Testis (tissue), 3 donors: ENCODE measurements around the gene KRT17. TPM values are rescaled to one million over a fixed set of nuclear protein-coding genes. Genes with fewer than 3 reads are reported as not detected.
"Not testable (repeated sequence)": the region's sequence is repeated elsewhere in the genome, so short reads cannot be mapped to it uniquely, and the experiment has no call there.

Experiments
- DNase-seq: peaks from one replicate; pipeline ENCODE4 v3.0.0-alpha.2; 2019
- H3K27ac ChIP-seq, 2 donors: fragments of 200-600 bp; sonication (generic); one replicate each; pipeline ENCODE4 v1.5.1; 2019
- H3K27me3 ChIP-seq: fragments of 200-600 bp; sonication (generic); one replicate; pipeline ENCODE4 v1.5.1; 2019
- H3K36me3 ChIP-seq: fragments of 200-600 bp; sonication (generic); one replicate; pipeline ENCODE4 v1.5.1; 2017; ENCODE audit warnings: low read depth; ENCODE audit errors: missing control alignments
- H3K4me1 ChIP-seq: fragments of 200-600 bp; sonication (generic); one replicate; pipeline ENCODE4 v1.5.1; 2019
- H3K4me3 ChIP-seq, 2 donors: fragments of 200-600 bp; sonication (generic); one replicate each; pipeline ENCODE4 v1.5.1; 2017 to 2019
- H3K9me3 ChIP-seq: fragments of 200-600 bp; sonication (generic); one replicate; pipeline ENCODE4 v1.5.1; 2017
- CTCF ChIP-seq, 3 experiments: fragments of 450-650 bp in 2 of 3; fragments of 200-600 bp in 1 of 3; sonication (generic) in 1 of 3; IDR thresholded peaks; one replicate each; pipeline ENCODE4 v1.5.1; 2016 to 2019; ENCODE audit warnings: antibody characterized with exemption in 3 of 3, mild to moderate bottlenecking in 2 of 3, moderate library complexity in 1 of 3
- POLR2A ChIP-seq: fragments of 450-650 bp; IDR thresholded peaks from one replicate; pipeline ENCODE4 v1.6.1; 2017; ENCODE audit warnings: antibody characterized with exemption, mild to moderate bottlenecking, moderate library complexity
- WGBS, 2 donors: methylation state at CpG; one replicate each; pipeline ENCODE4 v1.1.5; 2018; 5-methylcytosine and 5-hydroxymethylcytosine counted together
- intact Hi-C: fragments of 100-400 bp; cut with DNase I; formaldehyde crosslinking; loops from one replicate; pipeline ENCODE4 v1.15.1; 2023; ENCODE audit warnings: low total_unique reads
- polyA plus RNA-seq: library from polyadenylated mRNA; stranded (reverse); fragments of 350-450 nt; fragmentation: Illumina TruSeq; extraction: RNeasy Lipid Tissue Mini Kit (QIAGEN cat#74804); gene quantifications from one replicate; pipeline ENCODE4 v1.2.3, GENCODE V29; 2014; ENCODE audit warnings: low read depth, low replicate concordance; ENCODE audit not compliant: insufficient read depth
- total RNA-seq, 2 donors: library from RNA; depleted of rRNA; stranded (reverse); fragments of >200 nt; gene quantifications; one replicate each; pipeline ENCODE4 v1.2.3, GENCODE V29; 2016

The KRT17 gene
- total and polyA plus RNA-seq, 3 donors from 2014 or later, result 12.2 to 26.0 (median 13.3) TPM

- Histone ChIP-seq H3K4me3 (no peak overlapping the region), H3K36me3 (no peaks in the 10 kb centered on the region), H3K27ac (no peak overlapping the region), H3K27me3 (no peaks in the 10 kb centered on the region), H3K4me1 (no peaks in the 10 kb centered on the region), H3K9me3 (no peaks in the 10 kb centered on the region)
- DNase-seq, result no peak
- no peak for TF ChIP-seq CTCF (IDR thresholded peaks at IDR 0.05)
- no peak for TF ChIP-seq POLR2A
- intact Hi-C loops, result no loop called here
- 92% methylated on average over 5 of the region's 5 CpGs; no CpG with 5 or more reads in 1 of the 2 donors for WGBS, 2 donors
These were observed 10.3 kb downstream of the KRT17 start for GRCh38 chr17:41614098-41614497.

GRCh38 chr17:41613277-41614082 lies 10.9 kb downstream of the KRT17 start:
- no peak for TF ChIP-seq POLR2A
- no peak for TF ChIP-seq CTCF (IDR thresholded peaks at IDR 0.05)
- H3K36me3 ChIP-seq, result no peaks in the 10 kb centered on the region

DNA sequence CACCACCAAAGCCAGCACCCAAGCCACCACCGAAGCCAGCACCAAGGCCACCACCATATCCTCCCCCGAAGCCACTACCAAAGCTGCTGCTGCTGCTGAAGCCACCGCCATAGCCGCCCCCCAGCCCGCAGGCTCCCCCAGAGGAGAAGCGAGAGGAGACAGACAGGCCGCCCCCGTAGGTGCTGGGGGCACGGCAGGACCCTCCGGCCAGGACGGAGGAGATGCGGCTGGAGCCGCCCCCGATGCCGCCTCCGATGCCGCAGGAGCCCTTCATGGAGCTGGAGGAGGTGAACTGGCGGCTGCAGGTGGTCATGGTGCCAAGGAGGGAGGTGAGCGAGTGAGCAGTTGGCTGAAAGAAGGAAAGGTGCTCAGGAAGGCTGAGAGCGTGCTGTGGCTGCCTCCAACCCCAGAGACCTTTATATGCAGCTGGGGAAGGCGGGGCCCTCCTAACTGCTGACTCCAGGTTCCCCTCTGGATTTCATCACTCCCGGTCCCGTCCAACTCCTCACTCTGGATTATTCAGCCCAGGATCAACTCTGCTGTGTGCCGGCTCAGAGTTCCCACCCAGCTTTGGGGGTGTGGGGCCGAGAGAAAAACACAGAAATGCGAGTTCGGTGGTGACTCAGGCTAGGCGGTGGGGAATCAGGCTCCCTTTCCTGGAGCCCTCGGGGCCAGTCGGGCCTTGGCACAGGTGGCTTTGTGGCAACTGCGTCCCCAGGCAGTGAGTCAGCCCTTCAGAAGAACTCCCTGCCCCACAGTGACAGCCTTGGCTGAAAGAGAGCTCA lies 11.8 kb downstream of the KRT17 start, which contains the start of gene KRT16:
Gene KRT16 (minus strand): TSS at position 392 of the 785 bp plus-strand sequence. CDS start 79 bp downstream, at position 313.
- intact Hi-C loops, H3K27me3 ChIP-seq, H3K27ac ChIP-seq, H3K4me3 ChIP-seq, H3K36me3 ChIP-seq, DNase-seq, H3K4me1 ChIP-seq, H3K9me3 ChIP-seq: not testable (repeated sequence)
- WGBS, 2 donors, result 78 to 85% methylated on average over 16 to 31 of the region's 31 CpGs

More at GRCh38 chr17:41613277-41614082, 10.9 kb downstream of the KRT17 start:
- Histone ChIP-seq H3K27me3 (no peaks in the 10 kb centered on the region), H3K4me1 (no peaks in the 10 kb centered on the region), H3K4me3 (no peak overlapping the region), H3K27ac (no peak overlapping the region), H3K9me3 (no peaks in the 10 kb centered on the region)
- intact Hi-C loops, result no loop called here
- 88 to 90% methylated on average over 11 of the region's 11 CpGs for WGBS, 2 donors
- DNase-seq, result no peak

DNA sequence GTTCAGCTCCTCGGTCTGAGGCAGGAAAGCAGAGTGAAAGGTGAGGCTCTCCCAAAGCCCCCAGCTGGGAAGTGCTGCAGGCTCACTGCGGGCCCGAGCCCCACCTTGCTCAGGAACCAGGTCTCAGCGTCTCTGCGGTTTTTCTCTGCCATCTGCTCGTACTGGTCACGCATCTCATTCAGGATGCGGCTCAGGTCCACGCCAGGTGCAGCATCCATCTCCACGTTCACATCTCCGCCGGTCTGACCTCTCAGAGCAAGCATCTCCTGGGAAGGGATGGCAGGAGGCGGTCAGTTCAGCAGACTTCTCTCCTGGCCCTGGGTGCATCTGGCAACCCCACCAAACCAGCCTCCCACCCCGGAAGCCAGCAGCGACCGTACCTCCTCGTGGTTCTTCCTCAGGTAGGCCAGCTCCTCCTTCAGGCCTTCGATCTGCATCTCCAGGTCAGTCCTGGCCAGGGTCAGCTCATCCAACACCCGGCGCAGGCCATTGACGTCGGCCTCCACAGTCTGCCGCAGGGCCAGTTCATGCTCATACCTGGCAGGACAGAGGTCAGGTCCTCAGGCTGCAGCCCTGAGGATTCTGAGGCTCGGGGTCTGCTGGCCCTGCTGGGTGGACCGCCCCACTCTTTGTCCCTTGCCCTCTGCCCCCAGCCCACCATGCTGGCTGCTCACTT lies 13.3 kb downstream of the KRT17 start:
- Histone ChIP-seq H3K4me1 (no peaks in the 10 kb centered on the region), H3K9me3 (no peaks in the 10 kb centered on the region), H3K36me3 (no peaks in the 10 kb centered on the region), H3K27ac (no peak overlapping the region), H3K27me3 (no peaks in the 10 kb centered on the region), H3K4me3 (no peak overlapping the region)
- 91 to 96% methylated on average over 10 to 24 of the region's 25 CpGs for WGBS, 2 donors
- TF ChIP-seq CTCF (IDR thresholded peaks at IDR 0.05), result no peak
- no peak for TF ChIP-seq POLR2A
- no peak for DNase-seq
- intact Hi-C loops, result no loop called here

DNA sequence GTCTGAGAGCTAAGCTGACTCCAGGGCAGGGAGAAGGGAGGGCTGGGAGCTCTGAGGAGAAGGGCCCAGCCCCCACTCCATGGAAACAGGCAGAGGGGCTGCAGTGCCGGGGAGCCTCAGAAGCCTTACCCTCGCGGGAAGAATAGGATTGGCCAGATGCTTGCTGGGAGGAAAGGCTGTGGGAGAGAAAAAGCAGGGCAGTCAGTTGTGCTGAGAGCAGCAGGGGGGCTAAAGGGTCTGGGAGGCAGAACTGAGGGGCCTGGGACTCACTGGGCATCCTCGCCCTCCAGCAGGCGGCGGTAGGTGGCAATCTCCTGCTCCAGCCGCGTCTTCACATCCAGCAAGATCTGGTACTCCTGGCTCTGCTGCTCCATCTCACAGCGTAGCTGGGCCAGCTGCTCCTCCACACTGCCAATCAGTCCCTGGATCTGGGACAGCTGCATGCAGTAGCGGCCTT lies 14.3 kb downstream of the KRT17 start:
- DNase-seq, H3K9me3 ChIP-seq, H3K4me3 ChIP-seq, H3K36me3 ChIP-seq, intact Hi-C loops, H3K27ac ChIP-seq, H3K4me1 ChIP-seq, H3K27me3 ChIP-seq: not testable (repeated sequence)
- WGBS, 2 donors, result 59 to 60% methylated on average over 10 of the region's 10 CpGs

DNA sequence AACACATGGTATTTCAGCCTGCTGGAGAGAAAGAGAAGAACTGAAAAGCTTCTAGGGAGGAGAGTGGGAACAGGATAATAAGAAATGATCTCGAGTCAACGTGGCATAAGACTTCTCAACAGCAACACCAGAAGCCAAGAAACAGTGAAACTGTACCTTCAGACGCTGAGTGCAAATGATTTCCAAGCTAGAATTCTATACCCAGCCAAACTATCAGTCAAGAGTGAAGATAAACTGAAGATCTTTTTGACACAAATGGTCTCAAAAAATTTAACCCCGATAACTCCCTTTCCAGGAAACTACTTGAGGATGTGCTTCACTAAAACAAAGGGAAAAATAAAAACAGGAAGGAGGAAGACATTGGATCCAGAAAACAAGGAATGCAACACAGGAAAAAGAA lies 17.4 kb downstream of the KRT17 start:
- H3K4me1 ChIP-seq, H3K27ac ChIP-seq, H3K4me3 ChIP-seq, H3K9me3 ChIP-seq, DNase-seq, intact Hi-C loops, H3K27me3 ChIP-seq, H3K36me3 ChIP-seq: not testable (repeated sequence)
- 83 to 88% methylated on average over 4 of the region's 4 CpGs for WGBS, 2 donors
